HepG2 (cell line): ENCODE data around the gene NFX1. TPM values are rescaled to one million over a fixed set of nuclear protein-coding genes. Genes with fewer than 3 reads are reported as not detected.

Experiments used
- CENPT ChIP-seq: sonication (generic); formaldehyde crosslinking; IDR thresholded peaks from 2 replicates; pipeline ENCODE4 v1.8.0; 2022; ENCODE audit warnings: low read depth, mild to moderate bottlenecking, moderate library complexity, missing genetic modification reagents
- FOXP1 ChIP-seq, 2 experiments: fragments of 450-650 bp in 1 of 2; IDR thresholded peaks; 2 replicates each; pipeline ENCODE4 v1.6.1; 2017 to 2018; ENCODE audit warnings: antibody characterized with exemption in 1 of 2
- FOXP4 ChIP-seq: sonication (generic); formaldehyde crosslinking; IDR thresholded peaks from 2 replicates; pipeline ENCODE4 v1.4.0; 2020; ENCODE audit warnings: missing genetic modification reagents
- GABPA ChIP-seq, 2 experiments: IDR thresholded peaks; 2 replicates each; pipeline ENCODE4 v1.6.1; 2011 to 2016; ENCODE audit warnings: low read depth in 2 of 2, low read length in 1 of 2, missing biosample characterization in 1 of 2, missing genetic modification characterization in 1 of 2
- HDAC1 ChIP-seq: sonication (generic); formaldehyde crosslinking; IDR thresholded peaks from 2 replicates; pipeline ENCODE4 v1.5.1; 2020; ENCODE audit warnings: mild to moderate bottlenecking, missing genetic modification reagents
- MAFF ChIP-seq: IDR thresholded peaks from 2 replicates; pipeline ENCODE4 v1.6.1; 2011; ENCODE audit warnings: low read depth, low read length, improper control_type of control experiment
- MTA3 ChIP-seq: sonication (generic); formaldehyde crosslinking; IDR thresholded peaks from 2 replicates; pipeline ENCODE4 v1.4.0; 2020; ENCODE audit warnings: missing genetic modification reagents
- MXD3 ChIP-seq: IDR thresholded peaks from 2 replicates; pipeline ENCODE4 v1.6.1; 2016; ENCODE audit warnings: mild to moderate bottlenecking, missing biosample characterization, missing genetic modification reagents
- PREB ChIP-seq: sonication (generic); formaldehyde crosslinking; IDR thresholded peaks from 2 replicates; pipeline ENCODE4 v1.4.0; 2020; ENCODE audit warnings: missing genetic modification reagents
- RFXANK ChIP-seq: IDR thresholded peaks from 2 replicates; pipeline ENCODE4 v1.6.1; 2016
- RNF219 ChIP-seq: sonication (generic); formaldehyde crosslinking; IDR thresholded peaks from 2 replicates; pipeline ENCODE4 v1.5.0; 2020; ENCODE audit warnings: mild to moderate bottlenecking, missing genetic modification reagents
- SMARCE1 ChIP-seq: fragments of 450-650 bp; IDR thresholded peaks from 2 replicates; pipeline ENCODE4 v1.6.1; 2017; ENCODE audit warnings: borderline replicate concordance
- WIZ ChIP-seq: sonication (generic); formaldehyde crosslinking; IDR thresholded peaks from 2 replicates; pipeline ENCODE4 v1.5.1; 2020; ENCODE audit warnings: mild to moderate bottlenecking, missing genetic modification reagents
- ZBTB20 ChIP-seq: sonication (generic); formaldehyde crosslinking; IDR thresholded peaks from 2 replicates; pipeline ENCODE4 v1.8.1; 2023; ENCODE audit warnings: missing genetic modification reagents, low read depth, mild to moderate bottlenecking, borderline replicate concordance
- ZBTB25 ChIP-seq: IDR thresholded peaks from 2 replicates; pipeline ENCODE4 v1.6.1; 2018; ENCODE audit warnings: missing genetic modification reagents
- ZNF326 ChIP-seq: sonication (generic); formaldehyde crosslinking; IDR thresholded peaks from 2 replicates; pipeline ENCODE4 v1.4.0; 2020; ENCODE audit warnings: missing genetic modification reagents, borderline replicate concordance
- ZNF33B ChIP-seq: sonication (generic); formaldehyde crosslinking; IDR thresholded peaks from 2 replicates; pipeline ENCODE4 v1.5.1; 2020; ENCODE audit warnings: mild to moderate bottlenecking, missing genetic modification reagents
- ZNF547 ChIP-seq: sonication (generic); formaldehyde crosslinking; IDR thresholded peaks from 2 replicates; pipeline ENCODE4 v1.5.1; 2020; ENCODE audit warnings: mild to moderate bottlenecking, missing genetic modification reagents
- ZNF564 ChIP-seq: sonication (generic); formaldehyde crosslinking; IDR thresholded peaks from 2 replicates; pipeline ENCODE4 v1.8.1; 2023; ENCODE audit warnings: mild to moderate bottlenecking, missing genetic modification reagents
- ZNF607 ChIP-seq: sonication (generic); formaldehyde crosslinking; IDR thresholded peaks from 2 replicates; pipeline ENCODE4 v1.5.1; 2020; ENCODE audit warnings: missing genetic modification reagents, mild to moderate bottlenecking, borderline replicate concordance
- ZNF660 ChIP-seq: sonication (generic); formaldehyde crosslinking; IDR thresholded peaks from 2 replicates; pipeline ENCODE4 v1.5.1; 2020; ENCODE audit warnings: mild to moderate bottlenecking, low read depth, missing genetic modification reagents, borderline replicate concordance
- ZNF768 ChIP-seq: sonication (generic); formaldehyde crosslinking; IDR thresholded peaks from 2 replicates; pipeline ENCODE4 v1.4.0; 2020; ENCODE audit warnings: missing genetic modification reagents
- ZNF777 ChIP-seq: sonication (generic); formaldehyde crosslinking; IDR thresholded peaks from 2 replicates; pipeline ENCODE4 v1.4.0; 2020; ENCODE audit warnings: missing genetic modification reagents
- ZNF816 ChIP-seq: sonication (generic); formaldehyde crosslinking; IDR thresholded peaks from 2 replicates; pipeline ENCODE4 v1.8.0; 2022; ENCODE audit warnings: missing genetic modification reagents, mild to moderate bottlenecking, borderline replicate concordance
- ZNF841 ChIP-seq: sonication (generic); formaldehyde crosslinking; IDR thresholded peaks from 2 replicates; pipeline ENCODE4 v1.8.1; 2023; ENCODE audit warnings: missing genetic modification reagents, borderline replicate concordance
- ZSCAN31 ChIP-seq: sonication (generic); formaldehyde crosslinking; IDR thresholded peaks from 2 replicates; pipeline ENCODE4 v1.5.0; 2020; ENCODE audit warnings: low read depth, mild to moderate bottlenecking, missing genetic modification reagents
- polyA plus RNA-seq, 8 experiments: library from polyadenylated mRNA; depleted of rRNA in 3 of 8; stranded (reverse) in 7 of 8; unstranded in 1 of 8; fragments of >200 nt; fragmentation: Illumina TruSeq in 4 of 8; extraction: Trizol in 4 of 8; gene quantifications; 2 replicates each; pipeline versions ENCODE4 v1.2.1 to v1.2.3, GENCODE V29; 2011 to 2016; ENCODE audit warnings: low read depth in 4 of 8, missing spikeins in 1 of 8, mixed read lengths in 1 of 8; ENCODE audit not compliant: insufficient read depth in 1 of 8
- total RNA-seq, 5 experiments: library from RNA; depleted of rRNA; stranded (reverse); fragments of >200 nt; fragmentation: Illumina TruSeq; extraction: Trizol; gene quantifications; 2 replicates each; pipeline ENCODE4 v1.2.3, GENCODE V29; 2016; ENCODE audit warnings: low read depth in 1 of 5

The NFX1 gene
- total and polyA plus RNA-seq, 2 of the 13 experiments (the other 11 are each of a cell fraction or from before 2014, with no cell fraction given), result 23.9 to 27.5 TPM

DNA sequence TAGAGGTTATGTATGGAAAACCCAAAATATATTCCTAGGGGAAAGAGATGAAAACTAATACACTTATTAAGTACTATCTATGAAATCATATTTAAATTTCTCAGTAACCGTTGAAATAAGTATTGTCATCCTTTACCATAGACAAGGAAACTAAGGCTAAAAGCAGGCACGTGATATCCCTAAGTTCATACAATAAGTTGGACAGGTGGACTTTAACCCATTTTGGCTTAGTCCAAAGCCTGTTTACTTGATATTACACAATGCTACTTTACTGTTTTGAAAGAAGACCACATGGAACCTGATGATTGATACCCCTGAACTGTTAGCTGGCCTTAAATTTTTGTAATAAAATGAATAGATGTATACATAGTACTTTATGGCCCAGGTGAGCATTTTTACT is 3.5 kb downstream of the NFX1 start (continued):
- TF ChIP-seq ZNF841 (CRISPR knock-in tag), result no peak
- no peak for TF ChIP-seq MAFF
- TF ChIP-seq FOXP4 (CRISPR knock-in tag), result peak; percentile 58; the same call in 1 of the 2 replicates
- no peak for TF ChIP-seq ZNF816 (CRISPR knock-in tag)
- no peak for TF ChIP-seq MTA3
- no peak for TF ChIP-seq RFXANK (CRISPR knock-in tag)
- TF ChIP-seq ZBTB25 (CRISPR knock-in tag), result no peak
- TF ChIP-seq GABPA (IDR thresholded peaks at IDR 0.05; ENCODE audit: low read depth, low read length), result no peak
- 0 out of 2 replicates have a peak, but pooled peaks have one; percentile 34 for TF ChIP-seq GABPA (CRISPR knock-in tag; IDR thresholded peaks at IDR 0.05; ENCODE audit: low read depth)
- TF ChIP-seq ZNF326 (CRISPR knock-in tag), result no peak
- TF ChIP-seq ZNF607 (CRISPR knock-in tag), result no peak
- TF ChIP-seq ZNF564 (CRISPR knock-in tag), result no peak
- TF ChIP-seq MXD3, result no peak
- no peak for TF ChIP-seq ZNF660
- TF ChIP-seq HDAC1, result 0 out of 2 replicates have a peak, but pooled peaks have one; percentile 31
- no peak for TF ChIP-seq SMARCE1
- TF ChIP-seq ZSCAN31 (CRISPR knock-in tag), result no peak
- TF ChIP-seq ZNF777 (CRISPR knock-in tag), result no peak
- no peak for TF ChIP-seq PREB
- TF ChIP-seq WIZ (CRISPR knock-in tag), result no peak
- TF ChIP-seq ZNF768 (CRISPR knock-in tag), result no peak
- TF ChIP-seq CENPT (CRISPR knock-in tag), result no peak
- TF ChIP-seq ZNF33B (CRISPR knock-in tag), result no peak
- TF ChIP-seq RNF219 (CRISPR knock-in tag), result no peak
- TF ChIP-seq FOXP1 (IDR thresholded peaks at IDR 0.05), result 0 out of 2 replicates have a peak, but pooled peaks have one; percentile 18
- TF ChIP-seq FOXP1 (CRISPR knock-in tag; IDR thresholded peaks at IDR 0.05), result peak; percentile 80
- TF ChIP-seq ZNF547, result no peak
- no peak for TF ChIP-seq ZBTB20 (CRISPR knock-in tag)
